HL-60 (cell line): Measurements from ENCODE around the gene WBP2.

ENCODE experiments used
- DNase-seq, 2 experiments: peaks; one replicate each; pipeline ENCODE4 v3.0.0-alpha.2; 2010 to 2020; ENCODE audit warnings: low read depth in 1 of 2, low spot score in 1 of 2
- H3K27ac ChIP-seq: fragments of 250-450 bp; sonication (Bioruptor Pico); replicated peaks from 2 replicates; pipeline ENCODE4 v1.5.1; 2020; ENCODE audit warnings: mild to moderate bottlenecking, moderate library complexity
- H3K27me3 ChIP-seq: fragments of 250-450 bp; sonication (Bioruptor Pico); 2 replicates; pipeline ENCODE4 v1.5.1; 2021; ENCODE audit warnings: mild to moderate bottlenecking, moderate library complexity; ENCODE audit not compliant: insufficient read depth, poor library complexity, severe bottlenecking
- H3K4me3 ChIP-seq: replicated peaks from 2 replicates; pipeline ENCODE4 v1.5.1; 2011; ENCODE audit warnings: mild to moderate bottlenecking, control low read depth, low read length; ENCODE audit not compliant: insufficient read depth
- CTCF ChIP-seq: IDR thresholded peaks from one replicate; pipeline ENCODE4 v1.5.1; 2011; ENCODE audit warnings: low read length, control low read depth, inconsistent platforms; ENCODE audit not compliant: insufficient read depth
- GABPA ChIP-seq: IDR thresholded peaks from 2 replicates; pipeline ENCODE4 v1.6.1; 2012; ENCODE audit warnings: low read depth
- POLR2AphosphoS5 ChIP-seq: IDR thresholded peaks from 2 replicates; pipeline ENCODE4 v1.6.1; 2012; ENCODE audit warnings: low read depth
- SPI1 ChIP-seq: IDR thresholded peaks from 2 replicates; pipeline ENCODE4 v1.6.1; 2012; ENCODE audit warnings: low read depth, mild to moderate bottlenecking, borderline replicate concordance
- TF ChIP-seq, protein P1 (sequence below): IDR thresholded peaks from 2 replicates; pipeline ENCODE4 v1.6.1; 2012; ENCODE audit warnings: low read depth; ENCODE audit not compliant: insufficient replicate concordance

The WBP2 gene

DNA sequence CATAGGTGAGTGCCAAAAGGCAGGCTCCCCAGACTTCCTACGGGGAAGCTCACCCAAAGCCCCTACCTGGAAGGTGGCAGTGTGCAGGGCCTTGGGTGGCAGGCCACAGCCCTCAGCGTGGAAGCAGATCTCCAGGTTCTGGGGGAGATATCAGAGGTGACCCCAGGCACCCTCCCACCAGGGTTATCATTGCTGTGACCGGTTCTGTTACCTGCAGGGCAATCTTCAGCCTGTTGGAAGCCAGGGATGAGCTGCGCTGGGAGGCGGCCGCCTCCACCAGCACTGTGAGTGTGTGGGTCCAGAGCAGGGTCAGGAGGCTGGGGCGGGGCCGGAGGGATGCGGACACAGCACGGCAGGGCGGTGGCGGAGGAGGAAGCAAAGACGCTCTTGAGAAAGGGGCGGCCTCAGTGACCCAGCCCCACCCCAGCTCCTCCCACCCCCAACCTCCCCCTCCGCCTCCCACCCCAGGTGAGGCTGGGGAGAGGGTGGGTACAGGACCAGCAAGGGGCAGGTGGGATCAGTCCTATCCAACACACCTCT lies 24.0 kb downstream of the WBP2 start:
- H3K27ac ChIP-seq, result no peak overlapping the region
- no peak for DNase-seq
- TF ChIP-seq CTCF, result no peak
- TF ChIP-seq, protein P1, sequence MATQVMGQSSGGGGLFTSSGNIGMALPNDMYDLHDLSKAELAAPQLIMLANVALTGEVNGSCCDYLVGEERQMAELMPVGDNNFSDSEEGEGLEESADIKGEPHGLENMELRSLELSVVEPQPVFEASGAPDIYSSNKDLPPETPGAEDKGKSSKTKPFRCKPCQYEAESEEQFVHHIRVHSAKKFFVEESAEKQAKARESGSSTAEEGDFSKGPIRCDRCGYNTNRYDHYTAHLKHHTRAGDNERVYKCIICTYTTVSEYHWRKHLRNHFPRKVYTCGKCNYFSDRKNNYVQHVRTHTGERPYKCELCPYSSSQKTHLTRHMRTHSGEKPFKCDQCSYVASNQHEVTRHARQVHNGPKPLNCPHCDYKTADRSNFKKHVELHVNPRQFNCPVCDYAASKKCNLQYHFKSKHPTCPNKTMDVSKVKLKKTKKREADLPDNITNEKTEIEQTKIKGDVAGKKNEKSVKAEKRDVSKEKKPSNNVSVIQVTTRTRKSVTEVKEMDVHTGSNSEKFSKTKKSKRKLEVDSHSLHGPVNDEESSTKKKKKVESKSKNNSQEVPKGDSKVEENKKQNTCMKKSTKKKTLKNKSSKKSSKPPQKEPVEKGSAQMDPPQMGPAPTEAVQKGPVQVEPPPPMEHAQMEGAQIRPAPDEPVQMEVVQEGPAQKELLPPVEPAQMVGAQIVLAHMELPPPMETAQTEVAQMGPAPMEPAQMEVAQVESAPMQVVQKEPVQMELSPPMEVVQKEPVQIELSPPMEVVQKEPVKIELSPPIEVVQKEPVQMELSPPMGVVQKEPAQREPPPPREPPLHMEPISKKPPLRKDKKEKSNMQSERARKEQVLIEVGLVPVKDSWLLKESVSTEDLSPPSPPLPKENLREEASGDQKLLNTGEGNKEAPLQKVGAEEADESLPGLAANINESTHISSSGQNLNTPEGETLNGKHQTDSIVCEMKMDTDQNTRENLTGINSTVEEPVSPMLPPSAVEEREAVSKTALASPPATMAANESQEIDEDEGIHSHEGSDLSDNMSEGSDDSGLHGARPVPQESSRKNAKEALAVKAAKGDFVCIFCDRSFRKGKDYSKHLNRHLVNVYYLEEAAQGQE, result no peak
- no peak for TF ChIP-seq GABPA
- TF ChIP-seq SPI1, result no peak
- TF ChIP-seq POLR2AphosphoS5, result no peak
- H3K4me3 ChIP-seq, result no peak overlapping the region
- no peaks in the 10 kb centered on the region for H3K27me3 ChIP-seq

GRCh38 chr17:75830164-75831031 lies 24.7 kb downstream of the WBP2 start:
- H3K27me3 ChIP-seq, result no peaks in the 10 kb centered on the region
- no peak overlapping the region for H3K4me3 ChIP-seq
- no peak overlapping the region for H3K27ac ChIP-seq
- no peak for TF ChIP-seq SPI1
- TF ChIP-seq POLR2AphosphoS5, result no peak
- peak; percentile 8 for TF ChIP-seq CTCF
- no peak for DNase-seq

GRCh38 chr17:75829747-75830146 lies 25.4 kb downstream of the WBP2 start:
- Histone ChIP-seq H3K27ac (no peak overlapping the region), H3K27me3 (no peaks in the 10 kb centered on the region), H3K4me3 (no peak overlapping the region)
- TF ChIP-seq GABPA (no peak), SPI1 (no peak), POLR2AphosphoS5 (no peak), CTCF (no peak)
- TF ChIP-seq, protein P1, result no peak
- DNase-seq, result no peak
